Endothelial cell of umbilical vein (primary cell): ENCODE results near the gene MS4A15. TPM values are rescaled to one million over a fixed set of nuclear protein-coding genes. Genes with fewer than 3 reads are reported as not detected.

Experiments
- BruUV-seq: library from RNA; stranded (reverse); fragments of 400-500 nt; replicated peaks from 2 replicates; lab custom pipeline; 2021; lab: Mats Ljungman, UMichigan
- CTCF ChIA-PET: fragments of 300-600, 350-600 bp; sonication (Branson Sonifier 250); formaldehyde crosslinking; loops from one replicate; lab custom pipeline; 2021; ENCODE audit warnings: antibody characterized with exemption, inconsistent platforms; lab: Charles Lee
- POLR2A ChIA-PET: fragments of 300-600, 350-600 bp; sonication (Branson Sonifier 250); formaldehyde crosslinking; loops from one replicate; lab custom pipeline; 2021; ENCODE audit warnings: antibody characterized with exemption, inconsistent platforms; lab: Charles Lee
- DNase-seq: peaks from one replicate; pipeline ENCODE4 v3.0.0-alpha.2; 2011; ENCODE audit warnings: low read depth, low spot score
- FAIRE-seq: peaks from 2 replicates; lab custom pipeline; 2011; peaks lifted over from hg19 to GRCh38; lab: Jason Lieb, UNC
- H2AFZ ChIP-seq: 2 replicates; pipeline ENCODE4 v1.6.0; 2012; ENCODE audit warnings: low read depth, low read length, control low read depth, inconsistent platforms
- H3K27ac ChIP-seq: 2 replicates; pipeline ENCODE4 v1.5.1; 2011; ENCODE audit warnings: low read depth, mild to moderate bottlenecking, control low read depth, low read length, moderate library complexity; ENCODE audit not compliant: insufficient read depth
- H3K27me3 ChIP-seq, 2 experiments: 2 replicates each; pipeline versions ENCODE4 v1.6.0 to v1.6.1; 2011; ENCODE audit warnings: low read length in 2 of 2, mixed read lengths in 1 of 2; ENCODE audit not compliant: control insufficient read depth in 2 of 2, insufficient read depth in 2 of 2
- H3K36me3 ChIP-seq, 2 experiments: 2 replicates in 1 of 2; 3 replicates in 1 of 2; pipeline ENCODE4 v1.5.1; 2011; ENCODE audit warnings: low read length in 2 of 2, mild to moderate bottlenecking in 1 of 2, moderate library complexity in 1 of 2; ENCODE audit not compliant: control insufficient read depth in 2 of 2, insufficient read depth in 2 of 2; ENCODE audit errors: extremely low read depth in 1 of 2
- H3K4me1 ChIP-seq: 3 replicates; pipeline ENCODE4 v1.5.1; 2011; ENCODE audit warnings: mild to moderate bottlenecking, low read length; ENCODE audit not compliant: control insufficient read depth, insufficient read depth; ENCODE audit errors: extremely low read depth
- H3K4me2 ChIP-seq: 2 replicates; pipeline ENCODE4 v1.6.1; 2011; ENCODE audit warnings: low read length, control low read depth, mixed read lengths; ENCODE audit not compliant: insufficient read depth
- H3K4me3 ChIP-seq, 3 experiments: fragments of 200-600 bp in 1 of 3; sonication (generic), shearing (Covaris generic) in 1 of 3; replicated peaks in 1 of 3; 2 replicates each; pipeline ENCODE4 v1.5.1; 2011 to 2016; ENCODE audit warnings: control low read depth in 3 of 3, low read length in 3 of 3, mild to moderate bottlenecking in 2 of 3, inconsistent platforms in 1 of 3, low read depth in 1 of 3, moderate library complexity in 1 of 3; ENCODE audit not compliant: insufficient read depth in 1 of 3
- H3K79me2 ChIP-seq: 2 replicates; pipeline ENCODE4 v1.6.0; 2012; ENCODE audit warnings: low read length, inconsistent platforms; ENCODE audit not compliant: control insufficient read depth, insufficient read depth
- H3K9ac ChIP-seq: replicated peaks from 2 replicates; pipeline ENCODE3; 2011; ENCODE audit warnings: low read length, control low read depth; ENCODE audit not compliant: insufficient read depth; ENCODE audit errors: extremely low read depth
- H3K9me1 ChIP-seq: replicated peaks from 3 replicates; pipeline ENCODE4 v1.6.0; 2011; ENCODE audit warnings: mild to moderate bottlenecking, low read length; ENCODE audit not compliant: control insufficient read depth, insufficient read depth; ENCODE audit errors: extremely low read depth
- H3K9me3 ChIP-seq: replicated peaks from 2 replicates; pipeline ENCODE4 v1.5.1; 2012; ENCODE audit warnings: low read length, inconsistent platforms; ENCODE audit not compliant: control insufficient read depth, insufficient read depth
- H4K20me1 ChIP-seq: replicated peaks from 2 replicates; pipeline ENCODE3; 2011; ENCODE audit warnings: mild to moderate bottlenecking, low read length; ENCODE audit not compliant: control insufficient read depth, insufficient read depth; ENCODE audit errors: extremely low read depth
- EZH2 ChIP-seq: IDR thresholded peaks from 2 replicates; pipeline ENCODE4 v1.6.1; 2012; ENCODE audit warnings: borderline replicate concordance, low read depth, mild to moderate bottlenecking, moderate library complexity, low read length, inconsistent platforms; ENCODE audit not compliant: severe bottlenecking
- FOS ChIP-seq: IDR thresholded peaks from 2 replicates; pipeline ENCODE4 v1.6.1; 2011; ENCODE audit warnings: mild to moderate bottlenecking, low read length, moderate library complexity, borderline replicate concordance; ENCODE audit not compliant: insufficient read depth
- GATA2 ChIP-seq: IDR thresholded peaks from 2 replicates; pipeline ENCODE4 v1.7.0; 2011; ENCODE audit warnings: low read depth, mild to moderate bottlenecking, moderate library complexity, mixed read lengths, low read length; ENCODE audit not compliant: insufficient read length, insufficient read depth
- JUN ChIP-seq: IDR thresholded peaks from 2 replicates; pipeline ENCODE4 v1.6.1; 2011; ENCODE audit warnings: borderline replicate concordance, low read depth; ENCODE audit not compliant: insufficient read length, insufficient read depth
- MYC ChIP-seq: IDR thresholded peaks from one replicate; pipeline ENCODE4 v1.6.1; 2011; ENCODE audit warnings: mild to moderate bottlenecking, low read depth, low read length
- POLR2A ChIP-seq: IDR thresholded peaks from 2 replicates; pipeline ENCODE4 v1.6.1; 2012; ENCODE audit warnings: low read depth, mild to moderate bottlenecking, control low read depth, low read length
- POLR2AphosphoS5 ChIP-seq: IDR thresholded peaks from 2 replicates; pipeline ENCODE4 v1.6.1; 2012; ENCODE audit warnings: low read depth, mild to moderate bottlenecking, control low read depth, low read length, moderate library complexity; ENCODE audit not compliant: insufficient read depth
- dilution Hi-C: fragments of 300-500 bp; cut with MboI; formaldehyde crosslinking; loops from one replicate; pipeline ENCODE4 v1.15.0; 2019; ENCODE audit warnings: low sequenced_read_pairs; ENCODE audit not compliant: extremely low pct_ligation_motif_present
- intact Hi-C: fragments of 100-400 bp; cut with micrococcal nuclease; formaldehyde crosslinking; loops from one replicate; pipeline ENCODE4 v1.10.0; 2022
- polyA plus RNA-seq, 4 experiments: library from polyadenylated mRNA; depleted of rRNA in 3 of 4; stranded (reverse) in 3 of 4; unstranded in 1 of 4; fragments of >200 nt; gene quantifications; 2 replicates each; pipeline versions ENCODE4 v1.2.1 to v1.2.3, GENCODE V29; 2011 to 2012; ENCODE audit warnings: missing spikeins in 1 of 4
- total RNA-seq: library from RNA; stranded (reverse); gene quantifications from 2 replicates; pipeline ENCODE4 v1.2.3, GENCODE V29; 2021
- TF ChIP-seq, protein P1 (sequence below): IDR thresholded peaks from 2 replicates; pipeline ENCODE4 v1.6.1; 2011; ENCODE audit not compliant: insufficient read depth, insufficient read length

The MS4A15 gene
- total and polyA plus RNA-seq, 2 donors (not counting 3 experiments of a cell fraction or from before 2014, with no cell fraction given), result not detected

DNA sequence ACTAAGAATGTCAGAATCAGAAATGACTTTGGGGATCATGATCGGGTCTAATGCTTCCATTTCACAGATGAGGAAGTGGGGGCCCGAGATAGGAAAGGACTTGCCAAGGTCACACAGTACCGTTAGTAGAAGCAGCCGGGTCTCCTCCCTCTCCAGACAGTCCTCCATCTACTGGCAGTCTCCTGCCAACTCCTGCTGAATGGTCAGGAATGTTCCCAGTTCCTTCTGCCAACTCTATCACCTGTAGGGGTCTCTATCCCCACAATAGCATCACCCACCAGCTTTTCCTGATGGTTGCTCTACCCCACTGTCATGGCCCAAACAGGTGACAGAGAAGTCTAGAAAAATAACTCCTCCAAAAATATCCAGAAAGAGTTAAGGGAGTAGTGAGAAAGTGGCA is 61.4 kb downstream of the MS4A15 start:
- TF ChIP-seq POLR2AphosphoS5, result no peak
- no peak for TF ChIP-seq FOS
- no peak for TF ChIP-seq POLR2A
- no peak for TF ChIP-seq JUN
- TF ChIP-seq MYC, result no peak
- TF ChIP-seq EZH2, result no peak
- TF ChIP-seq, protein P1, sequence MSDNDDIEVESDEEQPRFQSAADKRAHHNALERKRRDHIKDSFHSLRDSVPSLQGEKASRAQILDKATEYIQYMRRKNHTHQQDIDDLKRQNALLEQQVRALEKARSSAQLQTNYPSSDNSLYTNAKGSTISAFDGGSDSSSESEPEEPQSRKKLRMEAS, result no peak
- TF ChIP-seq GATA2, result no peak
- FAIRE-seq, result no peak
- no peaks in the 10 kb centered on the region for H3K36me3 ChIP-seq
- H4K20me1 ChIP-seq, result no peaks in the 10 kb centered on the region
- no peak overlapping the region for H3K27ac ChIP-seq
- H3K9ac ChIP-seq, result no peak overlapping the region
- no peaks in the 10 kb centered on the region for H3K4me1 ChIP-seq
- intact Hi-C loops, result no loop called here
- H3K4me3 ChIP-seq, result no peak overlapping the region
- no peaks in the 10 kb centered on the region for H3K9me3 ChIP-seq
- H3K79me2 ChIP-seq, result no peaks in the 10 kb centered on the region
- no peaks in the 10 kb centered on the region for H3K9me1 ChIP-seq
- dilution Hi-C loops, result no loop called here
- H3K27me3 ChIP-seq, result no peaks in the 10 kb centered on the region
- no peak overlapping the region for H3K4me2 ChIP-seq
- H2AFZ ChIP-seq, result no peak overlapping the region
- no TSS peak for BruUV-seq
- DNase-seq, result no peak
- POLR2A ChIA-PET, result no interaction called here
- CTCF ChIA-PET, result interaction anchor here (1.5 to 1.6 kb wide), 2 partner anchors 7 to 13 kb away, joined by 3 read pairs; no protein-coding TSS in a partner anchor
